ENCODE data around the gene NAA25. TPM values are rescaled to one million over a fixed set of nuclear protein-coding genes. Genes with fewer than 3 reads are reported as not detected.

Gene NAA25
- total and polyA plus RNA-seq, 9 of the 15 experiments (the other 6 are each of a cell fraction or from before 2014, with no cell fraction given), result 26.6 to 59.6 (median 48.9) TPM

DNA sequence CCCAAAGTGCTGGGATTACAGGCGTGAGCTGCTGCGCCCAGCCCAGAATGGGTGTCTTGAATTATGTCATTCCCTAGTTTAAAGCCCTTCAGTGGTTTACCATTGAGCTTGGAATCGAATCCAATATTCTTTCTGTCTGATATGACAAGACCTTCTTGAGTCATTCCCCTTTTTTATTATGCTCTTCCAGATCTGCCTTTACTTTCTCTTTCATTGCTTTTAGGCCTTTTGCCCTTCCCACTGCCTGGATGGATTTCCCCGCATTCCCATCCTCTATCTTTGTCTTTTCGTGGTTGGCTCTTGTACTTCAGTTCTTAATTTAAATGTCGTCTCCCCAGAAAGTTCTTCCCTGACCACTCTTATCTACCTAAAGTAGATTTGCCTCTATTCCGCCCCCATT lies 18.3 kb upstream of the NAA25 start:
- Histone ChIP-seq H3K27ac (ENCODE audit: extremely low read depth, low read depth, low read length) (no peak overlapping the region), H3K9me1 (ENCODE audit: control insufficient read depth, insufficient read depth, low read length) (no peaks in the 10 kb centered on the region), H4K20me1 (replicated peaks; ENCODE audit: control insufficient read depth, insufficient read depth, low read length) (no peaks in the 10 kb centered on the region), H3K9ac (ENCODE audit: insufficient read depth in 1 of 2, low read depth in 2 of 2, low read length in 2 of 2) (peak overlapping the region; percentile 84 to 99; a peak in 2 of 4 replicates), H3K4me3 (peak overlapping the region; percentile 88; the same call in 1 of the 2 replicates), H3K4me2 (ENCODE audit: insufficient read depth, low read length) (peak overlapping the region; percentile 96), H3K79me2 (ENCODE audit: control insufficient read depth, insufficient read depth, low read length) (peaks cover 60% of the 10 kb centered on the region), H3K4me1 (replicated peaks in 1 of 2; ENCODE audit: control insufficient read depth in 2 of 2, insufficient read depth in 2 of 2, low read length in 2 of 2) (peaks cover 48 to 50% of the 10 kb centered on the region in 2 experiments), H3K36me3 (ENCODE audit: control insufficient read depth, insufficient read depth, low read length) (peaks cover 8% of the 10 kb centered on the region; the same call in 2 of the 3 replicates), H3K9me3 (replicated peaks; ENCODE audit: control insufficient read depth, insufficient read depth, low read depth, low read length) (no peaks in the 10 kb centered on the region), H2AFZ (ENCODE audit: low read depth, low read length) (no peak overlapping the region), H3K27me3 (ENCODE audit: control insufficient read depth in 2 of 2, insufficient read depth in 2 of 2, low read length in 2 of 2) (no peaks in the 10 kb centered on the region)
- DNase-seq (ENCODE audit: extremely low read depth in 1 of 4, low spot score in 3 of 4), result no peak
- FAIRE-seq, result no peak
- BruUV-seq (replicated peaks), result no TSS peak
- POLR2A ChIA-PET, result interaction anchor here (0.6 to 3.2 kb wide), 5 partner anchors 11 to 35 kb away, joined by 4 to 45 read pairs (median 6); partner anchors contain the start of gene NAA25
- WGBS (ENCODE audit: insufficient coverage, low coverage, missing lambda C conversion rate), result 45% methylated on average over 7 of the region's 7 CpGs
- intact Hi-C loops (cut with micrococcal nuclease), result no loop called here
- TF ChIP-seq ZBTB8A (IDR thresholded peaks at IDR 0.05; ENCODE audit: partially characterized antibody) (no peak), GABPB1 (CRISPR knock-in tag; IDR thresholded peaks at IDR 0.05) (0 out of 2 replicates have a peak, but pooled peaks have one; percentile 18)
- in situ Hi-C loops (cut with MboI), result no loop called here
- no peak for ATAC-seq
- CTCF ChIA-PET (ENCODE audit: low intra/inter-chr PET ratio), result no interaction called here

DNA sequence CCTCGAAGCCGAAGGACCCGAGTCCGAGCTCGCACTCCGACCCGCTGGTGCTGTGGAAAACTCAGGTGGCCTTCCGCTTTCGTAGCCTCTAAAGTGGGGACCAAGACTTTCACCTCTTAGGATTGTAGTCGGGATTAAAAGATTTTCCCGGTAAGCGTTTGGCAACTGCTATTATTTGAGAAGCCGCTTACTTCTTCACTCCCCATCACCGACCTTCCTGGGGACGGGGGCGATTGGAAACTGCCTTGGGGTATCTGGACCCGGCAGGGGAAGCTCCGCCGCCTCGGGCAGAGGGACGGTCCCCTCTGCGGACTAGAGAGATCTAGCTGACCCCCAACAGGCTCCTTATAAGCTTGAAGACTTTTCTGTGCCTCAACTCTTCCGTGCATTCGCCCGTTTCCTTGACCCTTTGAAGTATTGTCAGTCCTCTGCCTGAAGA lies 17.4 kb upstream of the NAA25 start:
- intact Hi-C loops (cut with micrococcal nuclease), result no loop called here
- Histone ChIP-seq H3K4me2 (ENCODE audit: insufficient read depth, low read length) (peak overlapping the region; percentile 96), H4K20me1 (replicated peaks; ENCODE audit: control insufficient read depth, insufficient read depth, low read length) (no peaks in the 10 kb centered on the region), H3K79me2 (ENCODE audit: control insufficient read depth, insufficient read depth, low read length) (peaks cover 52% of the 10 kb centered on the region), H3K36me3 (ENCODE audit: control insufficient read depth, insufficient read depth, low read length) (peaks cover 4% of the 10 kb centered on the region; the same call in 1 of the 3 replicates), H3K27ac (ENCODE audit: extremely low read depth, low read depth, low read length) (peak overlapping the region; percentile 88), H3K4me1 (replicated peaks in 1 of 2; ENCODE audit: control insufficient read depth in 2 of 2, insufficient read depth in 2 of 2, low read length in 2 of 2) (peaks cover 43 to 49% of the 10 kb centered on the region in 2 experiments), H3K9me3 (replicated peaks; ENCODE audit: control insufficient read depth, insufficient read depth, low read depth, low read length) (no peaks in the 10 kb centered on the region), H3K27me3 (ENCODE audit: control insufficient read depth in 2 of 2, insufficient read depth in 2 of 2, low read length in 2 of 2) (no peaks in the 10 kb centered on the region), H3K9ac (ENCODE audit: insufficient read depth in 1 of 2, low read depth in 2 of 2, low read length in 2 of 2) (peak overlapping the region; percentile 84 to 99), H3K4me3 (peak overlapping the region; percentile 88), H2AFZ (ENCODE audit: low read depth, low read length) (peak overlapping the region; percentile 88; the same call in 1 of the 2 replicates), H3K9me1 (ENCODE audit: control insufficient read depth, insufficient read depth, low read length) (no peaks in the 10 kb centered on the region)
- BruUV-seq (replicated peaks), result no TSS peak
- peak in 2 of 4 experiments; percentile 21 to 31 for DNase-seq (ENCODE audit: extremely low read depth in 1 of 4, low spot score in 3 of 4)
- no peak for FAIRE-seq
- ChIA-PET POLR2A (interaction anchor here (0.6 to 3.2 kb wide), 11 partner anchors 10 to 278 kb away, joined by 3 to 45 read pairs (median 5); partner anchors contain the start of genes ERP29, NAA25 and TMEM116), CTCF (ENCODE audit: low intra/inter-chr PET ratio) (no interaction called here)
- in situ Hi-C loops (cut with MboI), result no loop called here
- WGBS (ENCODE audit: insufficient coverage, low coverage, missing lambda C conversion rate), result under 1% methylated on average over 22 of the region's 25 CpGs
- 0 out of 3 replicates have a peak, but pooled peaks have one; percentile 2 for ATAC-seq
- TF ChIP-seq, protein P1, sequence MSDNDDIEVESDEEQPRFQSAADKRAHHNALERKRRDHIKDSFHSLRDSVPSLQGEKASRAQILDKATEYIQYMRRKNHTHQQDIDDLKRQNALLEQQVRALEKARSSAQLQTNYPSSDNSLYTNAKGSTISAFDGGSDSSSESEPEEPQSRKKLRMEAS (CRISPR knock-in tag; IDR thresholded peaks at IDR 0.05), result peak; percentile 36; the same call in 1 of the 2 replicates
- 0 out of 2 replicates have a peak, but pooled peaks have one; percentile 22 for TF ChIP-seq SMAD4 (CRISPR knock-in tag; conservative IDR thresholded peaks at IDR 0.05)
- no peak for TF ChIP-seq ZNF445 (CRISPR knock-in tag; IDR thresholded peaks at IDR 0.05; ENCODE audit: low read depth)
- no peak for TF ChIP-seq GTF2E2 (tag; IDR thresholded peaks at IDR 0.05)
- TF ChIP-seq, protein P2, sequence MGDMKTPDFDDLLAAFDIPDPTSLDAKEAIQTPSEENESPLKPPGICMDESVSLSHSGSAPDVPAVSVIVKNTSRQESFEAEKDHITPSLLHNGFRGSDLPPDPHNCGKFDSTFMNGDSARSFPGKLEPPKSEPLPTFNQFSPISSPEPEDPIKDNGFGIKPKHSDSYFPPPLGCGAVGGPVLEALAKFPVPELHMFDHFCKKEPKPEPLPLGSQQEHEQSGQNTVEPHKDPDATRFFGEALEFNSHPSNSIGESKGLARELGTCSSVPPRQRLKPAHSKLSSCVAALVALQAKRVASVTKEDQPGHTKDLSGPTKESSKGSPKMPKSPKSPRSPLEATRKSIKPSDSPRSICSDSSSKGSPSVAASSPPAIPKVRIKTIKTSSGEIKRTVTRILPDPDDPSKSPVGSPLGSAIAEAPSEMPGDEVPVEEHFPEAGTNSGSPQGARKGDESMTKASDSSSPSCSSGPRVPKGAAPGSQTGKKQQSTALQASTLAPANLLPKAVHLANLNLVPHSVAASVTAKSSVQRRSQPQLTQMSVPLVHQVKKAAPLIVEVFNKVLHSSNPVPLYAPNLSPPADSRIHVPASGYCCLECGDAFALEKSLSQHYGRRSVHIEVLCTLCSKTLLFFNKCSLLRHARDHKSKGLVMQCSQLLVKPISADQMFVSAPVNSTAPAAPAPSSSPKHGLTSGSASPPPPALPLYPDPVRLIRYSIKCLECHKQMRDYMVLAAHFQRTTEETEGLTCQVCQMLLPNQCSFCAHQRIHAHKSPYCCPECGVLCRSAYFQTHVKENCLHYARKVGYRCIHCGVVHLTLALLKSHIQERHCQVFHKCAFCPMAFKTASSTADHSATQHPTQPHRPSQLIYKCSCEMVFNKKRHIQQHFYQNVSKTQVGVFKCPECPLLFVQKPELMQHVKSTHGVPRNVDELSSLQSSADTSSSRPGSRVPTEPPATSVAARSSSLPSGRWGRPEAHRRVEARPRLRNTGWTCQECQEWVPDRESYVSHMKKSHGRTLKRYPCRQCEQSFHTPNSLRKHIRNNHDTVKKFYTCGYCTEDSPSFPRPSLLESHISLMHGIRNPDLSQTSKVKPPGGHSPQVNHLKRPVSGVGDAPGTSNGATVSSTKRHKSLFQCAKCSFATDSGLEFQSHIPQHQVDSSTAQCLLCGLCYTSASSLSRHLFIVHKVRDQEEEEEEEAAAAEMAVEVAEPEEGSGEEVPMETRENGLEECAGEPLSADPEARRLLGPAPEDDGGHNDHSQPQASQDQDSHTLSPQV (IDR thresholded peaks at IDR 0.05), result 0 out of 2 replicates have a peak, but pooled peaks have one; percentile 51
